Lower leg skin (tissue), 4 donors: Measurements from ENCODE around the gene DENND4C. TPM values are rescaled to one million over a fixed set of nuclear protein-coding genes. Genes with fewer than 3 reads are reported as not detected.

Experiments used
- DNase-seq, 2 donors: peaks; one replicate each; pipeline ENCODE4 v3.0.0-alpha.2; 2019; ENCODE audit warnings: low spot score in 2 of 2
- H3K4me3 ChIP-seq: fragments of 200-600 bp; sonication (generic); 2 replicates; pipeline ENCODE4 v1.5.1; 2017; ENCODE audit warnings: mild to moderate bottlenecking, low read depth; ENCODE audit not compliant: poor library complexity, severe bottlenecking
- CTCF ChIP-seq, 3 donors: fragments of 450-650 bp; IDR thresholded peaks; one replicate each; pipeline ENCODE4 v1.5.1; 2016; ENCODE audit warnings: antibody characterized with exemption in 3 of 3, mild to moderate bottlenecking in 3 of 3, moderate library complexity in 2 of 3
- POLR2A ChIP-seq, 2 donors: fragments of 450-650 bp; IDR thresholded peaks; one replicate each; pipeline ENCODE4 v1.6.1; 2016 to 2017; ENCODE audit warnings: antibody characterized with exemption in 2 of 2, mild to moderate bottlenecking in 1 of 2, moderate library complexity in 1 of 2
- WGBS, 2 donors: methylation state at CpG; one replicate each; pipeline ENCODE4 v1.1.5; 2018; 5-methylcytosine and 5-hydroxymethylcytosine counted together
- intact Hi-C: fragments of 100-400 bp; cut with DNase I; formaldehyde crosslinking; loops from one replicate; pipeline ENCODE4 v1.15.0; 2023; ENCODE audit warnings: low total_unique reads
- total RNA-seq, 4 donors: library from RNA; depleted of rRNA; stranded (reverse); fragments of >200 nt; gene quantifications; one replicate each; pipeline ENCODE4 v1.1.0, GENCODE V29; 2016

Gene DENND4C
- total RNA-seq, 4 donors from 2014 or later = 78.2 to 119 (median 104) TPM

- H3K4me3 ChIP-seq = peak overlapping the region; percentile 95
- WGBS, 2 donors = 2% methylated on average over 25 to 41 of the region's 41 CpGs
- no peak for TF ChIP-seq POLR2A (IDR thresholded peaks at IDR 0.05)
- TF ChIP-seq CTCF (IDR thresholded peaks at IDR 0.05) = no peak
- peak in 1 of 2 donors; percentile 94 for DNase-seq
- intact Hi-C loops = no loop called here
Observed at GRCh38 chr9:19229595-19230354, 718 bp upstream of the DENND4C start.

- intact Hi-C loops = no loop called here
- peak overlapping the region; percentile 95 for H3K4me3 ChIP-seq
- TF ChIP-seq POLR2A (IDR thresholded peaks at IDR 0.05) = no peak
- TF ChIP-seq CTCF (IDR thresholded peaks at IDR 0.05) = no peak
- WGBS, 2 donors = 0% methylated on average over 35 of the region's 35 CpGs
- DNase-seq = peak in 1 of 2 donors; percentile 35
Observed at GRCh38 chr9:19231126-19231903, 822 bp downstream of the DENND4C start.

GRCh38 chr9:19231904-19232822, 1.7 kb downstream of the DENND4C start:
- no peak for DNase-seq
- no peak for TF ChIP-seq CTCF (IDR thresholded peaks at IDR 0.05)
- no peak for TF ChIP-seq POLR2A (IDR thresholded peaks at IDR 0.05)
- WGBS, 2 donors = 2 to 3% methylated on average over 14 of the region's 14 CpGs
- H3K4me3 ChIP-seq = peak overlapping the region; percentile 95
- intact Hi-C loops = no loop called here

- WGBS, 2 donors = 9 to 10% methylated on average over 1 of the region's 1 CpG
- no peak for TF ChIP-seq POLR2A (IDR thresholded peaks at IDR 0.05)
- TF ChIP-seq CTCF (IDR thresholded peaks at IDR 0.05) = no peak
- H3K4me3 ChIP-seq = no peak overlapping the region
- intact Hi-C loops = no loop called here
- no peak for DNase-seq
Observed at GRCh38 chr9:19232823-19233194, 2.3 kb downstream of the DENND4C start.

- WGBS, 2 donors = 58 to 63% methylated on average over 5 of the region's 5 CpGs
- H3K4me3 ChIP-seq = no peak overlapping the region
- no peak for DNase-seq
- TF ChIP-seq CTCF (IDR thresholded peaks at IDR 0.05) (no peak), POLR2A (IDR thresholded peaks at IDR 0.05) (no peak)
- intact Hi-C loops = no loop called here
Observed at GRCh38 chr9:19233344-19233743, 2.9 kb downstream of the DENND4C start.
